ENCODE measurements around the gene SCTR. TPM values are rescaled to one million over a fixed set of nuclear protein-coding genes. Genes with fewer than 3 reads are reported as not detected.
A peak's percentile ranks its signal among the peaks of the same experiment; 100 is the strongest.

Gene SCTR
- total and polyA plus RNA-seq, 2 of the 13 experiments (the other 11 are each of a cell fraction or from before 2014, with no cell fraction given): not detected

GRCh38 chr2:119425119-119425405, 99.2 kb downstream of the SCTR start (continued):
- TF ChIP-seq HCFC1 (IDR thresholded peaks at IDR 0.05; ENCODE audit: low read depth, low read length): no peak
- TF ChIP-seq THAP7 (CRISPR knock-in tag; IDR thresholded peaks at IDR 0.05): no peak
- no peak for TF ChIP-seq IRF2 (CRISPR knock-in tag; IDR thresholded peaks at IDR 0.05)
- no peak for TF ChIP-seq ZNF569 (CRISPR knock-in tag; IDR thresholded peaks at IDR 0.05; ENCODE audit: borderline replicate concordance)
- no peak for TF ChIP-seq ZNF382 (CRISPR knock-in tag; IDR thresholded peaks at IDR 0.05; ENCODE audit: borderline replicate concordance)
- TF ChIP-seq AKAP8 (CRISPR knock-in tag; IDR thresholded peaks at IDR 0.05): no peak
- peak; percentile 97 for TF ChIP-seq SOX5 (CRISPR knock-in tag; IDR thresholded peaks at IDR 0.05; ENCODE audit: borderline replicate concordance)
- TF ChIP-seq RAD21 (CRISPR knock-in tag; IDR thresholded peaks at IDR 0.05): no peak
- no peak for TF ChIP-seq SIN3A (IDR thresholded peaks at IDR 0.05; ENCODE audit: borderline replicate concordance, low read depth, low read length)
- 0 out of 2 replicates have a peak, but pooled peaks have one; percentile 8 for TF ChIP-seq YEATS4 (CRISPR knock-in tag; IDR thresholded peaks at IDR 0.05; ENCODE audit: borderline replicate concordance)
- TF ChIP-seq ZNF660 (CRISPR knock-in tag; IDR thresholded peaks at IDR 0.05; ENCODE audit: borderline replicate concordance, low read depth): no peak
- TF ChIP-seq, protein P1, sequence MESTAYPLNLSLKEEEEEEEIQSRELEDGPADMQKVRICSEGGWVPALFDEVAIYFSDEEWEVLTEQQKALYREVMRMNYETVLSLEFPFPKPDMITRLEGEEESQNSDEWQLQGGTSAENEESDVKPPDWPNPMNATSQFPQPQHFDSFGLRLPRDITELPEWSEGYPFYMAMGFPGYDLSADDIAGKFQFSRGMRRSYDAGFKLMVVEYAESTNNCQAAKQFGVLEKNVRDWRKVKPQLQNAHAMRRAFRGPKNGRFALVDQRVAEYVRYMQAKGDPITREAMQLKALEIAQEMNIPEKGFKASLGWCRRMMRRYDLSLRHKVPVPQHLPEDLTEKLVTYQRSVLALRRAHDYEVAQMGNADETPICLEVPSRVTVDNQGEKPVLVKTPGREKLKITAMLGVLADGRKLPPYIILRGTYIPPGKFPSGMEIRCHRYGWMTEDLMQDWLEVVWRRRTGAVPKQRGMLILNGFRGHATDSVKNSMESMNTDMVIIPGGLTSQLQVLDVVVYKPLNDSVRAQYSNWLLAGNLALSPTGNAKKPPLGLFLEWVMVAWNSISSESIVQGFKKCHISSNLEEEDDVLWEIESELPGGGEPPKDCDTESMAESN (CRISPR knock-in tag; conservative IDR thresholded peaks at IDR 0.05): no peak
- TF ChIP-seq, protein P2, sequence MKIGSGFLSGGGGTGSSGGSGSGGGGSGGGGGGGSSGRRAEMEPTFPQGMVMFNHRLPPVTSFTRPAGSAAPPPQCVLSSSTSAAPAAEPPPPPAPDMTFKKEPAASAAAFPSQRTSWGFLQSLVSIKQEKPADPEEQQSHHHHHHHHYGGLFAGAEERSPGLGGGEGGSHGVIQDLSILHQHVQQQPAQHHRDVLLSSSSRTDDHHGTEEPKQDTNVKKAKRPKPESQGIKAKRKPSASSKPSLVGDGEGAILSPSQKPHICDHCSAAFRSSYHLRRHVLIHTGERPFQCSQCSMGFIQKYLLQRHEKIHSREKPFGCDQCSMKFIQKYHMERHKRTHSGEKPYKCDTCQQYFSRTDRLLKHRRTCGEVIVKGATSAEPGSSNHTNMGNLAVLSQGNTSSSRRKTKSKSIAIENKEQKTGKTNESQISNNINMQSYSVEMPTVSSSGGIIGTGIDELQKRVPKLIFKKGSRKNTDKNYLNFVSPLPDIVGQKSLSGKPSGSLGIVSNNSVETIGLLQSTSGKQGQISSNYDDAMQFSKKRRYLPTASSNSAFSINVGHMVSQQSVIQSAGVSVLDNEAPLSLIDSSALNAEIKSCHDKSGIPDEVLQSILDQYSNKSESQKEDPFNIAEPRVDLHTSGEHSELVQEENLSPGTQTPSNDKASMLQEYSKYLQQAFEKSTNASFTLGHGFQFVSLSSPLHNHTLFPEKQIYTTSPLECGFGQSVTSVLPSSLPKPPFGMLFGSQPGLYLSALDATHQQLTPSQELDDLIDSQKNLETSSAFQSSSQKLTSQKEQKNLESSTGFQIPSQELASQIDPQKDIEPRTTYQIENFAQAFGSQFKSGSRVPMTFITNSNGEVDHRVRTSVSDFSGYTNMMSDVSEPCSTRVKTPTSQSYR (CRISPR knock-in tag; IDR thresholded peaks at IDR 0.05; ENCODE audit: borderline replicate concordance): no peak
- no peak for TF ChIP-seq IRF1 (CRISPR knock-in tag; IDR thresholded peaks at IDR 0.05; ENCODE audit: low read depth)
- no peak for TF ChIP-seq RELA (CRISPR knock-in tag; IDR thresholded peaks at IDR 0.05)
- 0 out of 2 replicates have a peak, but pooled peaks have one; percentile 24 for TF ChIP-seq ETV5 (CRISPR knock-in tag; IDR thresholded peaks at IDR 0.05; ENCODE audit: borderline replicate concordance)
- TF ChIP-seq ZNF761 (CRISPR knock-in tag; conservative IDR thresholded peaks at IDR 0.05): no peak
- no peak for TF ChIP-seq AHR (CRISPR knock-in tag; IDR thresholded peaks at IDR 0.05)
- TF ChIP-seq FOXK2 (IDR thresholded peaks at IDR 0.05): no peak
- TF ChIP-seq SMAD3 (CRISPR knock-in tag; IDR thresholded peaks at IDR 0.05): no peak
- TF ChIP-seq ATF5 (CRISPR knock-in tag; IDR thresholded peaks at IDR 0.05; ENCODE audit: low read depth): no peak
- TF ChIP-seq ZFAT (CRISPR knock-in tag; conservative IDR thresholded peaks at IDR 0.05): no peak
- no peak for TF ChIP-seq RFX3 (CRISPR knock-in tag; IDR thresholded peaks at IDR 0.05)
- TF ChIP-seq KLF13 (CRISPR knock-in tag; IDR thresholded peaks at IDR 0.05): no peak
- TF ChIP-seq ZNF781 (CRISPR knock-in tag; IDR thresholded peaks at IDR 0.05; ENCODE audit: borderline replicate concordance, not compliant biosample characterization): no peak
